ENCODE data around the gene SPARCL1.
"Not testable (repeated sequence)": the region's sequence is repeated elsewhere in the genome, so short reads cannot be mapped to it uniquely, and the experiment has no call there.

The SPARCL1 gene

DNA sequence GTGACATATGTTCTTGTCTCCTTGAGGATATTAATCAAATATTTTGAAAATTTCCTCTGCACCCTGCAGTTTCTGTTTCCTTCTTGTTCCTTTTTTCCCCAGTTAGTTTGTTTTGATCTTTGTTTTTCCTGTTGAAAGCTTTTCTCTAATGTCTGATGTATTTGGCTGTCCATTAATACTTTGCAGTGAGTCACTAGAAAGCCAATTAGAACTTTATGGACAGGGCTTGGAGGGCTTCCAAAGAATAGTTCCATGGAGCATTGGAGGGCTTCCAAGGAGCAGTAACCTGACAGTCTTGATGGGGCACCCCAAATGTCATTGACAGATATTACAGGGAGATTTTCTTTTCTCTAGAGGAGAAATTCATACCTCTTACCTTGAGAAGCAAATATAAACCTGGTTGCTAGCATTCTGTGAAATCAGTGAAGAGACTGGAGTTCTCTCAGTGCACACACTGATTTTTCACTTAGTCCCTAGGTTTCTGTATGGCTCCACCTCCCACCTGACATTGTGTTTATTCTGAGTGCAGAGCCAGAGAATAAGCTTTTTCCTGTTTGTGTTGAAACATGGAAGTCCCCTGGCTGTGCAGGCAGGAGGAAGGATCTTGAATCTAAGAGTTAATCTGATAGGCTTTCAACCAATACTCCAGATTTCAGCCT lies 26.5 kb downstream of the SPARCL1 start:
- FAIRE-seq = no peak
- TF ChIP-seq, protein P1, sequence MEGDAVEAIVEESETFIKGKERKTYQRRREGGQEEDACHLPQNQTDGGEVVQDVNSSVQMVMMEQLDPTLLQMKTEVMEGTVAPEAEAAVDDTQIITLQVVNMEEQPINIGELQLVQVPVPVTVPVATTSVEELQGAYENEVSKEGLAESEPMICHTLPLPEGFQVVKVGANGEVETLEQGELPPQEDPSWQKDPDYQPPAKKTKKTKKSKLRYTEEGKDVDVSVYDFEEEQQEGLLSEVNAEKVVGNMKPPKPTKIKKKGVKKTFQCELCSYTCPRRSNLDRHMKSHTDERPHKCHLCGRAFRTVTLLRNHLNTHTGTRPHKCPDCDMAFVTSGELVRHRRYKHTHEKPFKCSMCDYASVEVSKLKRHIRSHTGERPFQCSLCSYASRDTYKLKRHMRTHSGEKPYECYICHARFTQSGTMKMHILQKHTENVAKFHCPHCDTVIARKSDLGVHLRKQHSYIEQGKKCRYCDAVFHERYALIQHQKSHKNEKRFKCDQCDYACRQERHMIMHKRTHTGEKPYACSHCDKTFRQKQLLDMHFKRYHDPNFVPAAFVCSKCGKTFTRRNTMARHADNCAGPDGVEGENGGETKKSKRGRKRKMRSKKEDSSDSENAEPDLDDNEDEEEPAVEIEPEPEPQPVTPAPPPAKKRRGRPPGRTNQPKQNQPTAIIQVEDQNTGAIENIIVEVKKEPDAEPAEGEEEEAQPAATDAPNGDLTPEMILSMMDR (IDR thresholded peaks at IDR 0.05; ENCODE audit: insufficient read depth, missing control alignments) = no peak
- DNase-seq (ENCODE audit: insufficient read length, low spot score) = no peak

DNA sequence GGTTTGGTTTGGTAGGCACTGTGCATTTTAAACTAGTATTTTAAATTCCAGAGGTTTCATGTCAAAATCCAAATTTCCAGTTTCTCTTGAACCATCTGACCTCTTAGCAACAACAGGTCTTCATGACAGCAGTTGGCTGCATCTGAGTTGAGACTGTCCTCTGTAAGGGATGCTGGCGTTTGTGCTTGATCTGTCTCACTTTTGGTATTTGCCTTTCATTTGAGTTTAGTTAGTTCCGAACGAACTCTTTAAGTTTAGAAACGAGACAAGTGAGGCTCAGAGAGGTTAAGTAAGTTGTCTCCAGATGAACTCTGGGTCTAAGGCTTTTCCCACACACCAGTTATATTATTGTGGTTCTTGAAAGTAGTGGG lies 29.1 kb downstream of the SPARCL1 start:
- FAIRE-seq (no peak), DNase-seq (ENCODE audit: insufficient read length, low spot score) (no peak)
- TF ChIP-seq, protein P1 (IDR thresholded peaks at IDR 0.05; ENCODE audit: insufficient read depth, missing control alignments) = no peak

DNA sequence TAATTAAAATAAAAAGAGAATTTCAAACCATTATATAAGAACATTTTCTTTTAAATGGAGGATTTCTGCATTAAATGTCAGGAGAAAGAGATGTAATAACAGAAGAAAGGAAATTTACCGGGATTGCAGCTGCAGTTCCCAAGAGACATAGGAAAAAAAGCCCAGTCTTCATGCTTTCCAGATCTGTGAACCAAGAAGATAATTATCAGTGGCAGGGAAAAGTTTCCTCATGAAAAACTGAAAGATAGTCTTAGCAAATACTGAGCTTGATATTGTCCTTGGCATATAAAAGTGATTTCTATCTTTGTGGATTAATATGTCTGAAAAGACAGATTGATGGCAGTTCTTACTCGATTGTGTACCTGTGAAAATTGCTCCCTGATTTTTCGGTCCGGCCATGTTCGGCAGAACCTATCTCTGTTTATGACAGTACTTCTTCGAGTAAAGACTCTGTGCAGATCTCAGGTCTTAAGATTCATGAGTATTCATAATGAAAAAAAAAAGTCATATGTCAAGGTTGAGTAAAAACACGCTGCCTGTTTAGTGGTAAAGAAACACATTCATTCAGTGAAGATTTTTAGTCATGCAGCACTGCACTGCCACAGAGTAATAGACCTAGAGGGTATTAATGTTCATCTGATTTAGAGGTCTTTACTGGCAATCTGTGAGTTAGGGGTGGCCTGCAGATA lies 29.6 kb downstream of the SPARCL1 start:
- FAIRE-seq (no peak), DNase-seq (ENCODE audit: insufficient read length, low spot score) (no peak)
- TF ChIP-seq, protein P1 (IDR thresholded peaks at IDR 0.05; ENCODE audit: insufficient read depth, missing control alignments) = no peak

DNA sequence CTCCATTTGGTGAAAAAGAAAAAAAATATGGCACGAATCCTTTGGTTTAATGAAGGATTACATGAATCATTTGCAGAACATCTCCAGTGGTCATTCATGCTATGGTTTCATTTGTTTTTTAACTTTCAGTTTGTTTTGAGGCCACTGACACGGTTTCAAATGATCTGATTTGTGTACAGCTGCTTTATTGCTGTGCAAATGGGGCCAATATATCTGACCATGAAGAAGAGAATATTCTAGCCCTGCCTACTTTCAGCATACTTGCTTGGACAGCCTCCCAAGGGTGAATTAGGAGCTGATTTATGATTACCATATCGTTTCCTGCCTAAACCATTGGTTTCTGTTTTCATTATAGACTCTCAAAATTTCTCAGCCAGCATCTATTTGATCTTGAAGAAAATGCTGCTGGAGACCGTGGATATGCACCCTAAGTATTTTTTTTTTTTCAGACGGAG lies 30.7 kb downstream of the SPARCL1 start:
- TF ChIP-seq, protein P1 (IDR thresholded peaks at IDR 0.05; ENCODE audit: insufficient read depth, missing control alignments) = no peak
- no peak for FAIRE-seq
- no peak for DNase-seq (ENCODE audit: insufficient read length, low spot score)

DNA sequence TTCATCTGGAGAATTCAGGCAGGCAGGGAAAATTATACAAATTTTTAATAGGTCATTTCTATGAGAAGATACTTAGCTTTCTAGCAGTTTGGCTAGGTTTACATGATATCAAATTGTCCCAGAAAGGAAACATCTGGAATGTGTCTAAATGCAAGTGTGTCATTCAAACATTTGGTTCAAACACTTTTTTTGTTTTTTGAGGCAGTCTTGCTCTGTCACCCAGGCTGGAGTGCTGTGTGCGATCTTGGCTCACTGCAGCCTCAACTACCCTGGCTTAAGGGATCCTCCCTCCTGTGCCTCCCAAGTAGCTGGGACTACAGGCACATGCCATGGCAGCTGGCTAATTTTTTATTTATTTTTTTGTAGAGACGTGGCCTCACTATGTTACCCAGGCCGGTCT lies 31.6 kb downstream of the SPARCL1 start:
- TF ChIP-seq, protein P1 (IDR thresholded peaks at IDR 0.05; ENCODE audit: insufficient read depth, missing control alignments) = no peak
- no peak for DNase-seq (ENCODE audit: insufficient read length, low spot score)

DNA sequence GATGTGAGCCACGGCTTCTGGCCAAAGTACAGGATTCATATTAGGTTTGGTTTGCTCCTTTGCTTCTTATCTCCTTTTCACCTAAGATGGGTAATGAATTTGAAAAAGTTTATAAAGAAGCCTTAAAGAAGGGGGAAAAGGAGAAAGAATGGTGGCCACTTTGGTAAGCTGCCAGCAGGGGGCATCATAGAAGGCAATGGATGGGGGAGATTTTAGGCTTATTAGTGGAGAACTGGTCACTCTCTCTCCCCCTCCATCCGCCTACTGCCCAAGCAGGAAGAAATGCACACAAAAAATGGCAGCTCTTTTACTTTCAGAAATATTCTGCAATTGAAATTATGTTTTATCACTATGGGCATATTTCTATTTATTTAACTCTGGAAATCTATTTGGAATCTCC lies 32.0 kb downstream of the SPARCL1 start:
- DNase-seq (ENCODE audit: insufficient read length, low spot score) (no peak), FAIRE-seq (no peak)
- TF ChIP-seq, protein P1 (IDR thresholded peaks at IDR 0.05; ENCODE audit: insufficient read depth, missing control alignments) = peak; percentile 16

More for the DNA sequence above, 31.6 kb downstream of the SPARCL1 start:
- FAIRE-seq = no peak

DNA sequence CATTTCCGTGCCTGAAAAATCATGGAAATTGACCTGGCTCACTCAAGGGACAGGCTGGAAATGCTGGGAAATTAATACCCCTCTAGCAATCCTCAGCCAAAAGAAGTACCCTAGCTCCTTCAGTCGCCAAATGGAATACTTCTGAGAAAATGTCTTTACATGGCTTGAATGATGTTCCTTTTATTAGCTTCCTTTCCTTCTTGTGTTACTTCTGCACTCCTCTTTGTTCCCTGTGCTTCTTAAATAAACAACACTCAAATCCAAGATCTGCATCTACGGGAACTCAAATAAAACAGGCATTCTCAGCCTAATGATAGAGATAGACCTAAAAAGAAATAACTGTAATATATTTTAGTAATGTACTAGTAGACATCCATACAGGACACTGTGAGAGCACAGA lies 36.1 kb downstream of the SPARCL1 start:
- no peak for DNase-seq (ENCODE audit: insufficient read length, low spot score)

DNA sequence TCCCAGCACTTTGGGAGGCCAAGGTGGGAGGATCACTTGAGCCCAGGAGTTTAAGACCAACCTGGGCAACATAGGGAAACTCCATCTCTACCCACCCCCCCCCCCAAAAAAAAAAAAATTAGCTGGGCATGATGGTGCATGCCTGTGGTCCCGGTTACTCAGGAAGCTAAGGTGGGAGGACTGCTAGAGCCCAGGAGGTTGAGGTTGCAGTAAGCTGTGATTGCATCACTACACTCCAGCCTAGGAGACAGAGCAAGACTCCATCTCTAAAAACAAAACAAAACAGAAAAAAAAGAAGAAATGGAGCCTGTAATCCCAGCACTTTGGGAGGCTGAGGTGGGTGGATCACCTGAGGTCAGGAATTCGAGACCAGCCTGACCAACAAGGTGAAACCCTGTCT lies 37.3 kb downstream of the SPARCL1 start:
- DNase-seq (ENCODE audit: insufficient read length, low spot score); FAIRE-seq: not testable (repeated sequence)

More for the DNA sequence above, 36.1 kb downstream of the SPARCL1 start:
- TF ChIP-seq, protein P1 (IDR thresholded peaks at IDR 0.05; ENCODE audit: insufficient read depth, missing control alignments) = no peak
- FAIRE-seq = no peak
